Breast epithelium (tissue), 3 donors: ENCODE measurements around the gene GPNMB.

Experiments used
- POLR2A ChIP-seq: fragments of 450-650 bp; IDR thresholded peaks from one replicate; pipeline ENCODE4 v1.6.1; 2016; ENCODE audit warnings: antibody characterized with exemption, mild to moderate bottlenecking, moderate library complexity
- POLR2AphosphoS5 ChIP-seq, 3 donors: sonication (generic); formaldehyde crosslinking; IDR thresholded peaks; one replicate each; pipeline ENCODE4 v1.6.1; 2017; ENCODE audit warnings: antibody characterized with exemption in 3 of 3
- TF ChIP-seq, protein P1 (sequence below), 3 donors: fragments of 450-650 bp; IDR thresholded peaks; one replicate each; pipeline ENCODE4 v1.5.1; 2016 to 2017; ENCODE audit warnings: antibody characterized with exemption in 3 of 3, mild to moderate bottlenecking in 3 of 3, moderate library complexity in 3 of 3

DNA sequence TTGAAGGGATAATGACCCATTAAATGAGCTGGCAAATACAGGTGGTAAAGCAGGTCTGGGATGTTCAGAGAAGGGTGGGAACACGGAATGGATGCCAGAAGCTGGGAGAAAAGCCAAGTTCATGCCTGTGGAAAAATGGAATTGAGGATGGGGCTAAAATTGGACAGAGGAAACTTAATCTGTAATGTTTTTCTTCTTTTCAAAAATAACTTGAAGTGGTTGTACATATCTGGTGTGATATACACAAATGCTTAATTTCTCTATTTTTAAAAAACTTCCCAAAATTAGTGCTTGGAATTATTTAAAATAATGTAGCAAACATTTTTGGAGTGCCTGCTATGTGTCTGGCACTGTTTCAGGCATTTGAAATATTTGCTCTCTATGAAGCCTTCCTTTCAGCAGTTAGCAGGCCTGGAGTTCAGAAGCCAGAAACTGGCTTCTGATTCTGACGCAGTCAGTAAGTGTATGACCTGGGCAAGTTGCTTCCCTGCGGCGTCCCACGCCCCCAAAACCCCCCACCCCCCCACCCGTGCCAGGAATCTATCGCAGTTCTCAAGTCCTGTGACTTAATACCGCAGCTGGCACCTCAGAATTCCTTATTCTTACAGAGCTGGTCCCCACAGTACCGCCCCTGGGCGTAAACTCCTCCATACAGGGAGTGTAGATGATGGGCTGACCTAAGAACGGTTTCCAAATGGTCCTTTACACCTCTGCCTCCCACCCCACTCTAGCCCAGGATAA lies 51.7 kb downstream of the GPNMB start:
- TF ChIP-seq, protein P1, sequence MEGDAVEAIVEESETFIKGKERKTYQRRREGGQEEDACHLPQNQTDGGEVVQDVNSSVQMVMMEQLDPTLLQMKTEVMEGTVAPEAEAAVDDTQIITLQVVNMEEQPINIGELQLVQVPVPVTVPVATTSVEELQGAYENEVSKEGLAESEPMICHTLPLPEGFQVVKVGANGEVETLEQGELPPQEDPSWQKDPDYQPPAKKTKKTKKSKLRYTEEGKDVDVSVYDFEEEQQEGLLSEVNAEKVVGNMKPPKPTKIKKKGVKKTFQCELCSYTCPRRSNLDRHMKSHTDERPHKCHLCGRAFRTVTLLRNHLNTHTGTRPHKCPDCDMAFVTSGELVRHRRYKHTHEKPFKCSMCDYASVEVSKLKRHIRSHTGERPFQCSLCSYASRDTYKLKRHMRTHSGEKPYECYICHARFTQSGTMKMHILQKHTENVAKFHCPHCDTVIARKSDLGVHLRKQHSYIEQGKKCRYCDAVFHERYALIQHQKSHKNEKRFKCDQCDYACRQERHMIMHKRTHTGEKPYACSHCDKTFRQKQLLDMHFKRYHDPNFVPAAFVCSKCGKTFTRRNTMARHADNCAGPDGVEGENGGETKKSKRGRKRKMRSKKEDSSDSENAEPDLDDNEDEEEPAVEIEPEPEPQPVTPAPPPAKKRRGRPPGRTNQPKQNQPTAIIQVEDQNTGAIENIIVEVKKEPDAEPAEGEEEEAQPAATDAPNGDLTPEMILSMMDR (IDR thresholded peaks at IDR 0.05), result no peak
- no peak for TF ChIP-seq POLR2A
- TF ChIP-seq POLR2AphosphoS5 (IDR thresholded peaks at IDR 0.05), result peak in 1 of 3 donors; percentile 33
